Calu3 (cell line): ENCODE data around the gene ZFYVE28. TPM values are rescaled to one million over a fixed set of nuclear protein-coding genes. Genes with fewer than 3 reads are reported as not detected.
A peak's percentile ranks its signal among the peaks of the same experiment; 100 is the strongest.

ENCODE experiments used
- BruUV-seq: library from RNA; stranded (reverse); fragments of 400-500 nt; replicated peaks from 2 replicates; lab custom pipeline; 2021; lab: Mats Ljungman, UMichigan
- CTCF ChIA-PET: fragments of 300-600 bp; sonication (Branson Sonifier 250); formaldehyde crosslinking; loops from one replicate; lab custom pipeline; 2022; ENCODE audit warnings: antibody characterized with exemption; lab: Charles Lee
- DNase-seq: peaks from one replicate; pipeline ENCODE4 v3.0.0; 2022
- H3K27ac Mint-ChIP-seq: one replicate; pipeline ENCODE4 v1.8.0; 2022; ENCODE audit warnings: mixed read lengths; ENCODE audit not compliant: unreplicated experiment
- H3K27me3 Mint-ChIP-seq: one replicate; pipeline ENCODE4 v1.8.0; 2022; ENCODE audit warnings: mixed read lengths; ENCODE audit not compliant: unreplicated experiment
- H3K36me3 Mint-ChIP-seq: one replicate; pipeline ENCODE4 v1.8.0; 2022; ENCODE audit warnings: mild to moderate bottlenecking, moderate library complexity, mixed read lengths; ENCODE audit not compliant: insufficient read depth, unreplicated experiment
- H3K4me1 Mint-ChIP-seq: one replicate; pipeline ENCODE4 v1.8.0; 2022; ENCODE audit warnings: mild to moderate bottlenecking, low read depth, mixed read lengths; ENCODE audit not compliant: unreplicated experiment
- H3K4me3 Mint-ChIP-seq: one replicate; pipeline ENCODE4 v1.8.0; 2022; ENCODE audit warnings: mild to moderate bottlenecking, low read depth, moderate library complexity, mixed read lengths; ENCODE audit not compliant: unreplicated experiment
- H3K9me3 Mint-ChIP-seq: one replicate; pipeline ENCODE4 v1.8.0; 2022; ENCODE audit warnings: low read depth, mixed read lengths; ENCODE audit not compliant: unreplicated experiment
- CTCF ChIP-seq: fragments of 200-600 bp; IDR thresholded peaks from one replicate; pipeline ENCODE4 v1.8.0; 2022; ENCODE audit warnings: antibody characterized with exemption; ENCODE audit not compliant: unreplicated experiment
- intact Hi-C: fragments of 100-400 bp; cut with micrococcal nuclease; formaldehyde crosslinking; loops from one replicate; pipeline ENCODE4 v1.10.0; 2022; ENCODE audit not compliant: unreplicated experiment
- total RNA-seq: library from RNA; stranded (reverse); gene quantifications from 2 replicates; pipeline ENCODE4 v1.2.3, GENCODE V29; 2022

The ZFYVE28 gene
- total RNA-seq, 1 experiment from 2014 or later, result 1.2 TPM

GRCh38 chr4:2416564-2417225, 1.8 kb downstream of the ZFYVE28 start:
- Mint-ChIP-seq H3K27me3 (peaks cover 59% of the 10 kb centered on the region), H3K4me1 (peaks cover 36% of the 10 kb centered on the region), H3K27ac (no peak overlapping the region), H3K36me3 (peaks cover 7% of the 10 kb centered on the region), H3K4me3 (no peak overlapping the region), H3K9me3 (no peaks in the 10 kb centered on the region)
- DNase-seq, result no peak
- CTCF ChIA-PET, result no interaction called here
- BruUV-seq, result no TSS peak
- no peak for TF ChIP-seq CTCF
- intact Hi-C loops, result no loop called here

- Mint-ChIP-seq H3K4me3 (no peak overlapping the region), H3K27me3 (peaks cover 54% of the 10 kb centered on the region), H3K9me3 (no peaks in the 10 kb centered on the region), H3K27ac (no peak overlapping the region), H3K36me3 (peaks cover 7% of the 10 kb centered on the region), H3K4me1 (peaks cover 36% of the 10 kb centered on the region)
- no TSS peak for BruUV-seq
- TF ChIP-seq CTCF, result no peak
- DNase-seq, result no peak
- intact Hi-C loops, result no loop called here
- CTCF ChIA-PET, result interaction anchor here (0.7 kb wide), 1 partner anchor 202 kb away, joined by 3 read pairs; no protein-coding TSS in a partner anchor
Observed at GRCh38 chr4:2415881-2416563, 2.4 kb downstream of the ZFYVE28 start.

DNA sequence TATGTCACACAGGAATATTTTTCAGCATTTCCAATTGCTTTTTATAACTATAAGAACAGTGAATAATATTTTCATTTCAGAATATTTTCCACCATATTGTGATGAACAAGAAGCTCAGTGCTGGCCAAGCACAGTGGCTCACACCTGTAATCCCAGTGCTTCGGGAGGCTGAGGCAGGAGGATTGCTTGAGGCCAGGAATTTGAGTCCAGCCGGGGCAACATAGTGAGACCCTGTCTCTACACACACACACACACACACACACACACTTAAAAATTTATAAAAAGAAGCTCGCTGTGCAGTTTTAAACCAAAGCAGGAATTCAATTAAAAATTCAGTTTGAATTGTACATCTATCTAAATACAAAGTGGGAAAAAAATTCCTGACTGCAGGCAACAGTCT, 3.2 kb downstream of the ZFYVE28 start:
- Mint-ChIP-seq H3K27ac (no peak overlapping the region), H3K9me3 (no peaks in the 10 kb centered on the region), H3K4me1 (peaks cover 34% of the 10 kb centered on the region), H3K4me3 (no peak overlapping the region), H3K36me3 (peaks cover 7% of the 10 kb centered on the region), H3K27me3 (peaks cover 46% of the 10 kb centered on the region)
- CTCF ChIA-PET, result interaction anchor here (0.7 kb wide), 1 partner anchor 201 kb away, joined by 3 read pairs; no protein-coding TSS in a partner anchor
- intact Hi-C loops, result no loop called here
- no peak for TF ChIP-seq CTCF
- BruUV-seq, result no TSS peak
- no peak for DNase-seq

- Mint-ChIP-seq H3K9me3 (no peaks in the 10 kb centered on the region), H3K4me3 (no peak overlapping the region), H3K36me3 (peaks cover 7% of the 10 kb centered on the region), H3K27me3 (peaks cover 34% of the 10 kb centered on the region), H3K27ac (peak overlapping the region; percentile 20), H3K4me1 (peaks cover 22% of the 10 kb centered on the region)
- no peak for DNase-seq
- intact Hi-C loops, result no loop called here
- CTCF ChIA-PET, result interaction anchor here (1.2 kb wide), 1 partner anchor 172 kb away, joined by 6 read pairs; the partner anchor contains the start of genes HAUS3 and POLN
- no peak for TF ChIP-seq CTCF
- BruUV-seq, result no TSS peak
Observed at GRCh38 chr4:2413821-2414610, 4.4 kb downstream of the ZFYVE28 start.
